Stomach (tissue), 9 donors: ENCODE results near the gene FAM25G. TPM values are rescaled to one million over a fixed set of nuclear protein-coding genes. Genes with fewer than 3 reads are reported as not detected.

ENCODE experiments used
- DNase-seq, 2 donors: peaks; one replicate each; pipeline versions ENCODE4 v3.0.0 to v3.0.0-alpha.2; 2013 to 2019
- H3K27ac ChIP-seq, 5 donors: fragments of 200-600 bp in 4 of 5; sonication (generic) in 4 of 5; one replicate each; pipeline ENCODE4 v1.5.1; 2013 to 2019; ENCODE audit warnings: mild to moderate bottlenecking in 1 of 5, moderate library complexity in 1 of 5
- H3K27me3 ChIP-seq, 3 donors: fragments of 200-600 bp; sonication (generic); one replicate each; pipeline ENCODE4 v1.5.1; 2017 to 2019; ENCODE audit warnings: mixed run types in 1 of 3
- H3K36me3 ChIP-seq, 4 donors: fragments of 200-600 bp; sonication (generic); 1 replicate in 3 of 4; 2 replicates in 1 of 4; pipeline ENCODE4 v1.5.1; 2016 to 2019
- H3K4me1 ChIP-seq, 4 donors: fragments of 200-600 bp; sonication (generic); one replicate each; pipeline ENCODE4 v1.5.1; 2016 to 2019
- H3K4me3 ChIP-seq, 4 donors: fragments of 200-600 bp; sonication (generic) in 3 of 4; one replicate each; pipeline ENCODE4 v1.5.1; 2016 to 2019; ENCODE audit warnings: mild to moderate bottlenecking in 1 of 4
- H3K9me3 ChIP-seq, 4 donors: fragments of 200-600 bp; sonication (generic); one replicate each; pipeline ENCODE4 v1.5.1; 2016 to 2019
- EP300 ChIP-seq: sonication (generic); formaldehyde crosslinking; IDR thresholded peaks from one replicate; pipeline ENCODE4 v1.6.1; 2017; ENCODE audit warnings: antibody characterized with exemption
- POLR2A ChIP-seq, 4 donors: fragments of 450-650 bp; IDR thresholded peaks; one replicate each; pipeline ENCODE4 v1.6.1; 2016; ENCODE audit warnings: antibody characterized with exemption in 4 of 4, control low read depth in 2 of 4, mild to moderate bottlenecking in 1 of 4, moderate library complexity in 1 of 4
- POLR2AphosphoS5 ChIP-seq, 3 donors: sonication (generic); formaldehyde crosslinking; IDR thresholded peaks; one replicate each; pipeline ENCODE4 v1.6.1; 2016; ENCODE audit warnings: antibody characterized with exemption in 3 of 3
- WGBS, 5 donors: extraction: QIAGEN DNeasy Blood & Tissue Kit in 3 of 5; methylation state at CpG; one replicate each; pipeline versions ENCODE4 v1.1.5 to v1.1.7; 2013 to 2018; 5-methylcytosine and 5-hydroxymethylcytosine counted together
- intact Hi-C: fragments of 100-400 bp; cut with DNase I; formaldehyde crosslinking; loops from one replicate; pipeline ENCODE4 v1.15.1; 2023; ENCODE audit warnings: low total_unique reads
- polyA plus RNA-seq, 3 donors: library from polyadenylated mRNA; stranded (reverse); fragments of 200-250 nt; gene quantifications; one replicate each; pipeline ENCODE4 v1.2.3, GENCODE V29; 2013
- total RNA-seq, 5 donors: library from RNA; depleted of rRNA; stranded (reverse); fragments of >200 nt; gene quantifications; one replicate each; pipeline versions ENCODE4 v1.1.0 to v1.2.3, GENCODE V29; 2014 to 2016
- TF ChIP-seq, protein P1 (sequence below), 7 experiments: fragments of 450-650 bp in 4 of 7; fragments of 200-600 bp in 3 of 7; sonication (generic) in 3 of 7; IDR thresholded peaks; one replicate each; pipeline ENCODE4 v1.5.1; 2016 to 2019; ENCODE audit warnings: antibody characterized with exemption in 7 of 7, control low read depth in 2 of 7, mild to moderate bottlenecking in 1 of 7
- donor health status: healthy with polysubstance abuse.
- donor health status: Bipolar disorder and iron deficiency.
- donor health status: healthy.

FAM25G gene
- total and polyA plus RNA-seq, 8 donors, result not detected

DNA sequence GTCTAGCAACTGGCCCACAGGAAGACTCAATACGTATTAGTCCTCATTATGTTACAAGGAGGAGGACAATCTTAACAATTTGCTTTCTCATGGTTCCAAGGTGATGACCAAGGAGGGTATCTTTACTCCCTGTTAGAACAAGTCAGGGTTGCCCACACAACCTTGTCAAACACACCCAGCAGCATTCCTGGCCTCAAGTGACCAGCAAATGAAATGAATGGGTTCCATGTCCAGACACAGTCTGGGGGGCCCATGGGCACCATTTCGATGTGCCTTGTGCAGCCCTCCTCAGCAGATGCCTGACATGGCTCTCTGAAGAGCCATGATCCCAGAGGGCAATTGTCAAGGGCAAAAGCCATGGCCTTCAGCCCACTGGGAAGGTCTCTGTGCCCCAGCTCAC lies 48.4 kb downstream of the FAM25G start:
- DNase-seq, result no peak
- peaks cover 0 to 29% (median 21%) of the 10 kb centered on the region in 4 donors for H3K9me3 ChIP-seq
- H3K27me3 ChIP-seq, result peaks cover 0 to 20% (median 0%) of the 10 kb centered on the region in 3 donors
- no peak for TF ChIP-seq POLR2AphosphoS5 (IDR thresholded peaks at IDR 0.05)
- TF ChIP-seq, protein P1, sequence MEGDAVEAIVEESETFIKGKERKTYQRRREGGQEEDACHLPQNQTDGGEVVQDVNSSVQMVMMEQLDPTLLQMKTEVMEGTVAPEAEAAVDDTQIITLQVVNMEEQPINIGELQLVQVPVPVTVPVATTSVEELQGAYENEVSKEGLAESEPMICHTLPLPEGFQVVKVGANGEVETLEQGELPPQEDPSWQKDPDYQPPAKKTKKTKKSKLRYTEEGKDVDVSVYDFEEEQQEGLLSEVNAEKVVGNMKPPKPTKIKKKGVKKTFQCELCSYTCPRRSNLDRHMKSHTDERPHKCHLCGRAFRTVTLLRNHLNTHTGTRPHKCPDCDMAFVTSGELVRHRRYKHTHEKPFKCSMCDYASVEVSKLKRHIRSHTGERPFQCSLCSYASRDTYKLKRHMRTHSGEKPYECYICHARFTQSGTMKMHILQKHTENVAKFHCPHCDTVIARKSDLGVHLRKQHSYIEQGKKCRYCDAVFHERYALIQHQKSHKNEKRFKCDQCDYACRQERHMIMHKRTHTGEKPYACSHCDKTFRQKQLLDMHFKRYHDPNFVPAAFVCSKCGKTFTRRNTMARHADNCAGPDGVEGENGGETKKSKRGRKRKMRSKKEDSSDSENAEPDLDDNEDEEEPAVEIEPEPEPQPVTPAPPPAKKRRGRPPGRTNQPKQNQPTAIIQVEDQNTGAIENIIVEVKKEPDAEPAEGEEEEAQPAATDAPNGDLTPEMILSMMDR (IDR thresholded peaks at IDR 0.05), result no peak
- no peak for TF ChIP-seq EP300
- TF ChIP-seq POLR2A (IDR thresholded peaks at IDR 0.05), result no peak
- H3K4me3 ChIP-seq, result no peak overlapping the region
- no peaks in the 10 kb centered on the region for H3K4me1 ChIP-seq
- no peak overlapping the region for H3K27ac ChIP-seq
- intact Hi-C loops, result no loop called here
- no peaks in the 10 kb centered on the region for H3K36me3 ChIP-seq
- WGBS, 5 donors, result 80 to 86% (median 83%) methylated on average over 1 to 2 of the region's 2 CpGs

DNA sequence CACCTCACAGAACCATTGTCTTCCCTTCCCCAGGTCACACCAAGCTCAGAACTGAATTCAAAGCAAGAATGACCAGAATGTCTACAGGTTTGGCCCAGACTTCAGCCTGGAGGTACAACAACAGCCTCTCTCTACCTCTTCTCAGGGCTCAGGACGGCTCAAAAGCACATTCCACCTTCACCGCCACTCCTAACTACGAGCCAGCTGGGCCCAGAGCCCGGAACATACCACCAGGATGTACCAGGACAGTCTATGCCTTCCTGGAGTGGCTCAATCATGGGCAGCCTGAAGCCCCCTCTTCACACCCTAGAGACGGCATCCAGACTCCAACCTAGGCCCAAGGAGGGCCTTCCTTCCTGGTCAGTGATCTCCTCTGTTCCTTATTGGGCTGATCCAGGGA lies 49.1 kb downstream of the FAM25G start:
- intact Hi-C loops, result no loop called here
- H3K4me1 ChIP-seq, result no peaks in the 10 kb centered on the region
- 83 to 95% (median 90%) methylated on average over 5 of the region's 5 CpGs for WGBS, 5 donors
- peaks cover 0 to 20% (median 0%) of the 10 kb centered on the region in 3 donors for H3K27me3 ChIP-seq
- H3K27ac ChIP-seq, result no peak overlapping the region
- no peak for TF ChIP-seq POLR2A (IDR thresholded peaks at IDR 0.05)
- TF ChIP-seq POLR2AphosphoS5 (IDR thresholded peaks at IDR 0.05), result no peak
- TF ChIP-seq, protein P1 (IDR thresholded peaks at IDR 0.05), result no peak
- TF ChIP-seq EP300, result no peak
- H3K9me3 ChIP-seq, result peaks cover 2 to 29% (median 21%) of the 10 kb centered on the region in 4 donors
- no peak overlapping the region for H3K4me3 ChIP-seq
- DNase-seq, result no peak
- H3K36me3 ChIP-seq, result no peaks in the 10 kb centered on the region

DNA sequence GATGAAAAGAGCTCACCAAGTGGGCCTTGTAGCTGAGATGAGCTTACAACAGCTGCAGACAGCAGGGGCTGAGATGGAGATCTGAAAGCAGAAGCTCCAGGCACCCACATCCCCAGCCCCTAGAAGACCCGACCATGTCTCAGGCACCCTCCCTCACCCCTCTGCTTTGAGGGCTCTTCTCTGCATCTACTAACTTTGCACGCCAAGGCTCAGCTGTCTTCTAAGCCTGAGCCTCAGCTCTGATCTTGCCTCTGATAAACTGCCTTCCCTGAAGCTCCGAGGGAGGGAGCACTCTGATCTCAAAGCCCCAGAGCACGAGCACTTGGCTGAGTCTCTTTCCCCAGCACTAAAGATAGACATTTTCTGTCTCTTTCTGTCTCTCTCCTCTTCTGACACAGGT lies 49.6 kb downstream of the FAM25G start:
- H3K27ac ChIP-seq, result no peak overlapping the region
- no peak for DNase-seq
- intact Hi-C loops, result no loop called here
- WGBS, 5 donors, result 69 to 76% (median 72%) methylated on average over 4 of the region's 4 CpGs
- peaks cover 2 to 28% (median 21%) of the 10 kb centered on the region in 4 donors for H3K9me3 ChIP-seq
- H3K4me1 ChIP-seq, result no peaks in the 10 kb centered on the region
- TF ChIP-seq EP300 (no peak), POLR2A (IDR thresholded peaks at IDR 0.05) (no peak), POLR2AphosphoS5 (IDR thresholded peaks at IDR 0.05) (no peak)
- TF ChIP-seq, protein P1 (IDR thresholded peaks at IDR 0.05), result no peak
- H3K4me3 ChIP-seq, result no peak overlapping the region
- no peaks in the 10 kb centered on the region for H3K36me3 ChIP-seq
- peaks cover 0 to 20% (median 0%) of the 10 kb centered on the region in 3 donors for H3K27me3 ChIP-seq

DNA sequence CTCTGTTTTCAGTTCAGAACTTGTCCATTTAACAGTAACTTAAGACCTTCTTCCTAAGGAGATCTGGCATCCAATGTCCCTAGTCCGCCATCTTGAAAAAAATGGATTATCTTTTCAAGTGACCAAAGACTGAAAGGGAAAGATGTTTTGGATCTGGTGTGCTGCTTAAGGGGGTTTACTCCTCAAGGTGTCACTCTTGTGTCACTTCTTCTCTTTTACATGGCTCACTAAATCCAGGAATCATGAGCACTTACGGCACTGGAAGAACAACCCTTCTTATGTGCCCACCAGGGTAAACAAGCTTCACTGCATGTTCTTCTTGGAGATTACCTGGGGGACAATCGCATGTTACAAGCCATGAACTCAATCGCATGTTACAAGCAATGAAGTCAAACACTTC lies 51.3 kb downstream of the FAM25G start:
- Histone ChIP-seq H3K4me1 (no peaks in the 10 kb centered on the region), H3K4me3 (no peak overlapping the region), H3K36me3 (no peaks in the 10 kb centered on the region), H3K27me3 (peaks cover 0 to 20% (median 0%) of the 10 kb centered on the region in 3 donors), H3K9me3 (peaks cover 2 to 13% (median 8%) of the 10 kb centered on the region in 4 donors), H3K27ac (no peak overlapping the region)
- DNase-seq, result no peak
- TF ChIP-seq, protein P1 (IDR thresholded peaks at IDR 0.05), result no peak
- TF ChIP-seq POLR2AphosphoS5 (IDR thresholded peaks at IDR 0.05) (no peak), POLR2A (IDR thresholded peaks at IDR 0.05) (no peak), EP300 (no peak)
- 88 to 93% (median 91%) methylated on average over 4 of the region's 4 CpGs for WGBS, 5 donors
- intact Hi-C loops, result no loop called here
